Liver (tissue), 9 donors: ENCODE results near the gene MRPL27. TPM values are rescaled to one million over a fixed set of nuclear protein-coding genes. Genes with fewer than 3 reads are reported as not detected.

Experiments
- DNase-seq: peaks from one replicate; pipeline ENCODE4 v3.0.0-alpha.2; 2017; ENCODE audit warnings: low spot score
- H3K27ac ChIP-seq, 2 donors: one replicate each; pipeline ENCODE4 v1.7.0; 2013; ENCODE audit warnings: inconsistent platforms in 2 of 2, low read length in 2 of 2, control low read depth in 1 of 2, low read depth in 1 of 2, mild to moderate bottlenecking in 1 of 2
- H3K27me3 ChIP-seq, 4 donors: one replicate each; pipeline versions ENCODE4 v1.6.1 to v1.7.0; 2013; ENCODE audit warnings: low read length in 3 of 4, inconsistent platforms in 1 of 4, mild to moderate bottlenecking in 1 of 4, moderate library complexity in 1 of 4; ENCODE audit not compliant: control insufficient read depth in 4 of 4, insufficient read depth in 4 of 4
- H3K36me3 ChIP-seq, 4 donors: one replicate each; pipeline versions ENCODE4 v1.6.1 to v1.7.0; 2013; ENCODE audit warnings: low read length in 3 of 4, mild to moderate bottlenecking in 3 of 4, low read depth in 1 of 4, moderate library complexity in 1 of 4; ENCODE audit not compliant: control insufficient read depth in 4 of 4, insufficient read depth in 3 of 4
- H3K4me1 ChIP-seq, 4 donors: one replicate each; pipeline versions ENCODE4 v1.6.1 to v1.7.0; 2013; ENCODE audit warnings: low read length in 3 of 4, mild to moderate bottlenecking in 3 of 4, moderate library complexity in 1 of 4; ENCODE audit not compliant: control insufficient read depth in 4 of 4, insufficient read depth in 4 of 4
- H3K4me3 ChIP-seq, 3 donors: one replicate each; pipeline versions ENCODE4 v1.6.1 to v1.7.0; 2013; ENCODE audit warnings: low read length in 3 of 3, control low read depth in 1 of 3, low read depth in 1 of 3, mild to moderate bottlenecking in 1 of 3
- H3K9ac ChIP-seq, 2 donors: one replicate each; pipeline ENCODE4 v1.7.0; 2013; ENCODE audit warnings: low read length in 2 of 2, mild to moderate bottlenecking in 2 of 2, moderate library complexity in 2 of 2, control low read depth in 1 of 2, low read depth in 1 of 2
- H3K9me3 ChIP-seq, 4 donors: one replicate each; pipeline versions ENCODE4 v1.6.1 to v1.7.0; 2013; ENCODE audit warnings: low read length in 3 of 4; ENCODE audit not compliant: control insufficient read depth in 4 of 4
- EGR1 ChIP-seq, 2 donors: IDR thresholded peaks; 2 replicates each; pipeline ENCODE4 v1.6.1; 2016 to 2018; ENCODE audit warnings: antibody characterized with exemption in 2 of 2, low read depth in 2 of 2
- FOXA1 ChIP-seq: IDR thresholded peaks from 2 replicates; pipeline ENCODE4 v1.6.1; 2016; ENCODE audit warnings: antibody characterized with exemption
- GABPA ChIP-seq, 2 donors: IDR thresholded peaks in 1 of 2; conservative IDR thresholded peaks in 1 of 2; 2 replicates each; pipeline ENCODE4 v1.6.1; 2016; ENCODE audit warnings: antibody characterized with exemption in 2 of 2, mild to moderate bottlenecking in 1 of 2, moderate library complexity in 1 of 2
- HNF4A ChIP-seq, 2 donors: conservative IDR thresholded peaks; 2 replicates each; pipeline ENCODE4 v1.6.1; 2016; ENCODE audit warnings: antibody characterized with exemption in 2 of 2, mild to moderate bottlenecking in 2 of 2
- HNF4G ChIP-seq: IDR thresholded peaks from 2 replicates; pipeline ENCODE4 v1.6.1; 2016; ENCODE audit warnings: antibody characterized with exemption
- JUND ChIP-seq, 2 donors: IDR thresholded peaks; 2 replicates each; pipeline ENCODE4 v1.6.1; 2016; ENCODE audit warnings: antibody characterized with exemption in 2 of 2
- NR2F2 ChIP-seq: IDR thresholded peaks from 2 replicates; pipeline ENCODE4 v1.6.1; 2016; ENCODE audit warnings: antibody characterized with exemption
- RAD21 ChIP-seq, 2 donors: IDR thresholded peaks; 2 replicates each; pipeline ENCODE4 v1.6.1; 2016; ENCODE audit warnings: antibody characterized with exemption in 2 of 2, mild to moderate bottlenecking in 2 of 2
- SP1 ChIP-seq: IDR thresholded peaks from 2 replicates; pipeline ENCODE4 v1.6.1; 2018; ENCODE audit warnings: antibody characterized with exemption, mild to moderate bottlenecking
- TAF1 ChIP-seq: conservative IDR thresholded peaks from 2 replicates; pipeline ENCODE4 v1.6.1; 2016; ENCODE audit warnings: antibody characterized with exemption, mild to moderate bottlenecking
- WGBS: extraction: QIAGEN DNeasy Blood & Tissue Kit; methylation state at CpG from one replicate; pipeline ENCODE4 v1.1.7; 2013; 5-methylcytosine and 5-hydroxymethylcytosine counted together
- polyA plus RNA-seq, 2 donors: library from polyadenylated mRNA; stranded (reverse) in 1 of 2; unstranded in 1 of 2; fragments of 200-250 nt in 1 of 2; fragments of >200 nt in 1 of 2; fragmentation: Nextera tagmentation in 1 of 2; extraction: Ambion mirVana in 1 of 2; gene quantifications; one replicate each; pipeline versions ENCODE4 v1.2.1 to v1.2.3, GENCODE V29; 2013 to 2015
- total RNA-seq, 2 donors: library from RNA; depleted of rRNA; stranded (reverse); fragments of >200 nt; gene quantifications; one replicate each; pipeline ENCODE4 v1.2.3, GENCODE V29; 2014
- TF ChIP-seq, protein P1 (sequence below): IDR thresholded peaks from 2 replicates; pipeline ENCODE4 v1.6.1; 2016; ENCODE audit warnings: antibody characterized with exemption
- TF ChIP-seq, protein P2 (sequence below): IDR thresholded peaks from 2 replicates; pipeline ENCODE4 v1.6.1; 2016; ENCODE audit warnings: antibody characterized with exemption
- TF ChIP-seq, protein P3 (sequence below): IDR thresholded peaks from 2 replicates; pipeline ENCODE4 v1.6.1; 2016; ENCODE audit warnings: antibody characterized with exemption, mild to moderate bottlenecking
- donor health status: healthy.
- donor health status: healthy.
- donor health status: healthy.
- donor health status: healthy.
- donor health status: healthy.

Gene MRPL27
- total and polyA plus RNA-seq, 4 donors, result 25.9 to 87.1 (median 53.5) TPM

DNA sequence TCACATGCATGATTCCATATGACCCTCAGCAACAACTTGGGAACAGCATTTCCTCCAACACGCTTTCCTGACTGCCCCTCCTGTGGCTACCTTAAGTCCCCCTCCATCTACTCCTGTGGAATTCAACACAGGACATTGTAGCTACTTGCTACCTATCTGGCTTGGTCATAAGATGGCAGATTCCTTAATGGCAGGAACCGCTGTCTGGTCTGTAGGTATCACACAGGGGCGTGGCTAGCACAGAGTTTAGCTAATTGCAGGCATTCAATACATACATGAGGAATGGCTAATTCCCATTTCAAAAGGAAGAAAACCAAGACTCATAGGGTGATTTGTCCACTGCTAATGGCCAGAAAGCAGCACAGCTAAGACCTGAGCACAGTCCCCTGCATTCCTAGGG lies 15.7 kb upstream of the MRPL27 start:
- H3K27ac ChIP-seq, result no peak overlapping the region
- no peak overlapping the region for H3K9ac ChIP-seq
- no peaks in the 10 kb centered on the region for H3K27me3 ChIP-seq
- H3K4me1 ChIP-seq, result peaks cover 0 to 15% (median 6%) of the 10 kb centered on the region in 4 donors
- no peak for DNase-seq
- TF ChIP-seq NR2F2, result no peak
- no peak for TF ChIP-seq TAF1
- no peak for TF ChIP-seq GABPA (IDR thresholded peaks at IDR 0.05 in 1 of 2, conservative IDR thresholded peaks at IDR 0.05 in 1 of 2)
- H3K9me3 ChIP-seq, result no peaks in the 10 kb centered on the region
- no peak overlapping the region for H3K4me3 ChIP-seq
- WGBS, result 97% methylated on average over 3 of the region's 3 CpGs
- H3K36me3 ChIP-seq, result peaks cover 24 to 96% (median 79%) of the 10 kb centered on the region in 4 donors

DNA sequence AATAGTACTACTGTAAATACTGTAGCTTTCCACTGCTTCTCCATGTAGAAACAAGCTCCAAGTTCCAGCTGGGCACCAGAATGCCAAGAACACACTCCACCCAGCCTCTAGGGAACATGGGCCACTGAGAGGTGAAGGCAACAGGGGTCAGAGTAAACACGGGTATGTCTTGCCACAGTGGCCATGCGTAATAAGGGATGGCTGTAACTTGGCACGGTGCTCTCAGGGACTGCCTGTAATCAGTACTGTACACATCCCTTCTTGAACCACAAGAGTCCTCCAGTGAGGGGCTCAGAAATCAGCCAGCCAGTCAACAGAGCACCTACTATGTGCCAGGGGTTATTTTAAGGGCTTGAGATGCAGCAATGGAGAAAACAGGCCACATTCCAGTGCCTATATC lies 13.5 kb upstream of the MRPL27 start:
- Histone ChIP-seq H3K27ac (no peak overlapping the region), H3K27me3 (no peaks in the 10 kb centered on the region), H3K4me3 (no peak overlapping the region), H3K9me3 (no peaks in the 10 kb centered on the region), H3K36me3 (peaks cover 16 to 96% (median 78%) of the 10 kb centered on the region in 4 donors), H3K9ac (no peak overlapping the region), H3K4me1 (no peaks in the 10 kb centered on the region)
- 71% methylated on average over 3 of the region's 3 CpGs for WGBS
- no peak for TF ChIP-seq FOXA1
- TF ChIP-seq JUND (IDR thresholded peaks at IDR 0.05), result no peak
- TF ChIP-seq RAD21 (IDR thresholded peaks at IDR 0.05), result no peak
- TF ChIP-seq HNF4G, result no peak
- TF ChIP-seq EGR1 (IDR thresholded peaks at IDR 0.05; ENCODE audit: low read depth in 2 of 2), result no peak
- TF ChIP-seq, protein P1, sequence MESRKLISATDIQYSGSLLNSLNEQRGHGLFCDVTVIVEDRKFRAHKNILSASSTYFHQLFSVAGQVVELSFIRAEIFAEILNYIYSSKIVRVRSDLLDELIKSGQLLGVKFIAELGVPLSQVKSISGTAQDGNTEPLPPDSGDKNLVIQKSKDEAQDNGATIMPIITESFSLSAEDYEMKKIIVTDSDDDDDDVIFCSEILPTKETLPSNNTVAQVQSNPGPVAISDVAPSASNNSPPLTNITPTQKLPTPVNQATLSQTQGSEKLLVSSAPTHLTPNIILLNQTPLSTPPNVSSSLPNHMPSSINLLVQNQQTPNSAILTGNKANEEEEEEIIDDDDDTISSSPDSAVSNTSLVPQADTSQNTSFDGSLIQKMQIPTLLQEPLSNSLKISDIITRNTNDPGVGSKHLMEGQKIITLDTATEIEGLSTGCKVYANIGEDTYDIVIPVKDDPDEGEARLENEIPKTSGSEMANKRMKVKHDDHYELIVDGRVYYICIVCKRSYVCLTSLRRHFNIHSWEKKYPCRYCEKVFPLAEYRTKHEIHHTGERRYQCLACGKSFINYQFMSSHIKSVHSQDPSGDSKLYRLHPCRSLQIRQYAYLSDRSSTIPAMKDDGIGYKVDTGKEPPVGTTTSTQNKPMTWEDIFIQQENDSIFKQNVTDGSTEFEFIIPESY, result no peak
- TF ChIP-seq SP1, result no peak
- no peak for TF ChIP-seq TAF1
- TF ChIP-seq, protein P2, sequence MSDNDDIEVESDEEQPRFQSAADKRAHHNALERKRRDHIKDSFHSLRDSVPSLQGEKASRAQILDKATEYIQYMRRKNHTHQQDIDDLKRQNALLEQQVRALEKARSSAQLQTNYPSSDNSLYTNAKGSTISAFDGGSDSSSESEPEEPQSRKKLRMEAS, result no peak
- no peak for DNase-seq

DNA sequence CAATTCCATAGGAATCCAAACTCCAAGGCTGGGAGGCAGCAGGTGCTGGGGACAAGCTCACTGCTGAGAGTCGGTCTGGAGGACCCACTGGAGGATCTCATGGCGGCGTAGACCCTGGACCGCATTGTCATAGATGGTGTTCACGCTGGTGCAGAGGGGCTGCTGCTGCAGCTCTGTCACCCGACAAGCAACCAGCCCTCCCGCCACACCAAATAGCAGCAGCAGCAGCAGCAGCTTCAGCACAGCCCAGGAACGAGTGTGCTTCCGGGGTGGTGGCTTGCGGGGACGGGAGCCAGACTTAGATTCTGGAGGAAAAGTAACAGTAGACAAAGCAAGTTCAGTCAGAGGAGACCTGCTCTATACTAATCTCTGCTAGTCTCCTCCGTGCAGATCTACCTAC lies 9.9 kb upstream of the MRPL27 start:
- Histone ChIP-seq H3K4me1 (no peaks in the 10 kb centered on the region), H3K9ac (no peak overlapping the region), H3K9me3 (no peaks in the 10 kb centered on the region), H3K4me3 (no peak overlapping the region), H3K27me3 (no peaks in the 10 kb centered on the region), H3K36me3 (peaks cover 14 to 73% (median 60%) of the 10 kb centered on the region in 4 donors), H3K27ac (no peak overlapping the region)
- TF ChIP-seq FOXA1 (no peak), HNF4A (conservative IDR thresholded peaks at IDR 0.05) (no peak)
- TF ChIP-seq, protein P3, sequence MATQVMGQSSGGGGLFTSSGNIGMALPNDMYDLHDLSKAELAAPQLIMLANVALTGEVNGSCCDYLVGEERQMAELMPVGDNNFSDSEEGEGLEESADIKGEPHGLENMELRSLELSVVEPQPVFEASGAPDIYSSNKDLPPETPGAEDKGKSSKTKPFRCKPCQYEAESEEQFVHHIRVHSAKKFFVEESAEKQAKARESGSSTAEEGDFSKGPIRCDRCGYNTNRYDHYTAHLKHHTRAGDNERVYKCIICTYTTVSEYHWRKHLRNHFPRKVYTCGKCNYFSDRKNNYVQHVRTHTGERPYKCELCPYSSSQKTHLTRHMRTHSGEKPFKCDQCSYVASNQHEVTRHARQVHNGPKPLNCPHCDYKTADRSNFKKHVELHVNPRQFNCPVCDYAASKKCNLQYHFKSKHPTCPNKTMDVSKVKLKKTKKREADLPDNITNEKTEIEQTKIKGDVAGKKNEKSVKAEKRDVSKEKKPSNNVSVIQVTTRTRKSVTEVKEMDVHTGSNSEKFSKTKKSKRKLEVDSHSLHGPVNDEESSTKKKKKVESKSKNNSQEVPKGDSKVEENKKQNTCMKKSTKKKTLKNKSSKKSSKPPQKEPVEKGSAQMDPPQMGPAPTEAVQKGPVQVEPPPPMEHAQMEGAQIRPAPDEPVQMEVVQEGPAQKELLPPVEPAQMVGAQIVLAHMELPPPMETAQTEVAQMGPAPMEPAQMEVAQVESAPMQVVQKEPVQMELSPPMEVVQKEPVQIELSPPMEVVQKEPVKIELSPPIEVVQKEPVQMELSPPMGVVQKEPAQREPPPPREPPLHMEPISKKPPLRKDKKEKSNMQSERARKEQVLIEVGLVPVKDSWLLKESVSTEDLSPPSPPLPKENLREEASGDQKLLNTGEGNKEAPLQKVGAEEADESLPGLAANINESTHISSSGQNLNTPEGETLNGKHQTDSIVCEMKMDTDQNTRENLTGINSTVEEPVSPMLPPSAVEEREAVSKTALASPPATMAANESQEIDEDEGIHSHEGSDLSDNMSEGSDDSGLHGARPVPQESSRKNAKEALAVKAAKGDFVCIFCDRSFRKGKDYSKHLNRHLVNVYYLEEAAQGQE, result no peak
- DNase-seq, result no peak
- 97% methylated on average over 12 of the region's 12 CpGs for WGBS
